HepG2 (cell line): ENCODE data around the gene FAAP20. TPM values are rescaled to one million over a fixed set of nuclear protein-coding genes. Genes with fewer than 3 reads are reported as not detected.

ENCODE experiments used
- ATAC-seq: fragments of 200-7000 bp; cut with Tn5 transposase; 3 replicates; pipeline ENCODE4 v1.9.1; 2020; ENCODE audit warnings: mild to moderate bottlenecking, moderate library complexity
- BruUV-seq: library from RNA; stranded (reverse); fragments of 400-500 nt; replicated peaks from 2 replicates; lab custom pipeline; 2021; lab: Mats Ljungman, UMichigan
- CTCF ChIA-PET: fragments of 300-600 bp; formaldehyde crosslinking; extraction: SDS; loops from one replicate; lab custom pipeline; 2021; ENCODE audit warnings: low total read pairs, inconsistent platforms, low intra/inter-chr PET ratio; lab: Yijun Ruan, JAX
- POLR2A ChIA-PET: fragments of 350-600 bp; sonication (Branson Sonifier 250); formaldehyde crosslinking; loops from one replicate; lab custom pipeline; 2020; ENCODE audit warnings: antibody characterized with exemption, inconsistent platforms; lab: Yijun Ruan, JAX
- DNase-seq: peaks from one replicate; pipeline ENCODE4 v3.0.0-alpha.2; 2015; ENCODE audit warnings: low spot score
- FAIRE-seq: peaks from 3 replicates; lab custom pipeline; 2011; peaks lifted over from hg19 to GRCh38; lab: Jason Lieb, UNC
- H2AFZ ChIP-seq: one replicate; pipeline ENCODE4 v1.6.1; 2011; ENCODE audit warnings: low read length, inconsistent platforms
- H3K27ac ChIP-seq: fragments of 300-600 bp; 3 replicates; pipeline ENCODE4 v1.8.0; 2011; ENCODE audit warnings: mixed run types, mild to moderate bottlenecking, mixed read lengths, low read length, inconsistent platforms; ENCODE audit not compliant: insufficient read depth; ENCODE audit errors: extremely low read length
- H3K27me3 ChIP-seq, 2 experiments: fragments of 200-600 bp in 1 of 2; 2 replicates in 1 of 2; 3 replicates in 1 of 2; pipeline versions ENCODE4 v1.6.0 to v1.8.0; 2011; ENCODE audit warnings: low read length in 2 of 2, mild to moderate bottlenecking in 2 of 2, moderate library complexity in 2 of 2, inconsistent platforms in 1 of 2; ENCODE audit not compliant: insufficient read depth in 2 of 2, control insufficient read depth in 1 of 2
- H3K36me3 ChIP-seq, 2 experiments: fragments of 200-600 bp in 1 of 2; replicated peaks in 1 of 2; 2 replicates in 1 of 2; 3 replicates in 1 of 2; pipeline versions ENCODE4 v1.5.1 to v1.8.0; 2011; ENCODE audit warnings: low read length in 2 of 2, inconsistent platforms in 1 of 2; ENCODE audit not compliant: insufficient read depth in 2 of 2, control insufficient read depth in 1 of 2
- H3K4me1 ChIP-seq: 2 replicates; pipeline ENCODE4 v1.5.1; 2012; ENCODE audit warnings: low read length, inconsistent platforms; ENCODE audit not compliant: insufficient read depth
- H3K4me2 ChIP-seq: 2 replicates; pipeline ENCODE4 v1.6.0; 2011; ENCODE audit warnings: low read depth, low read length, inconsistent platforms
- H3K4me3 ChIP-seq, 3 experiments: fragments of 200-600 bp in 1 of 3; sonication (generic), shearing (Covaris generic) in 1 of 3; replicated peaks in 1 of 3; 2 replicates each; pipeline ENCODE4 v1.5.1; 2011 to 2016; ENCODE audit warnings: low read length in 3 of 3, inconsistent platforms in 2 of 3, low read depth in 2 of 3, mild to moderate bottlenecking in 2 of 3, control low read depth in 1 of 3, mixed read lengths in 1 of 3; ENCODE audit not compliant: insufficient read depth in 1 of 3
- H3K79me2 ChIP-seq: one replicate; pipeline ENCODE4 v1.6.1; 2011; ENCODE audit warnings: low read length, inconsistent platforms; ENCODE audit not compliant: insufficient read depth
- H3K9ac ChIP-seq: 2 replicates; pipeline ENCODE4 v1.6.0; 2011; ENCODE audit warnings: mild to moderate bottlenecking, low read depth, low read length, inconsistent platforms; ENCODE audit not compliant: insufficient read depth
- H3K9me3 ChIP-seq: 2 replicates; pipeline ENCODE4 v1.5.1; 2012; ENCODE audit warnings: mild to moderate bottlenecking, low read length
- H4K20me1 ChIP-seq: 2 replicates; pipeline ENCODE4 v1.6.0; 2011; ENCODE audit warnings: inconsistent platforms, mild to moderate bottlenecking, low read length, moderate library complexity; ENCODE audit not compliant: insufficient read depth
- CBX5 ChIP-seq: sonication (generic); formaldehyde crosslinking; IDR thresholded peaks from 2 replicates; pipeline ENCODE4 v1.4.0; 2020; ENCODE audit warnings: missing genetic modification reagents, borderline replicate concordance
- CREM ChIP-seq, 2 experiments: sonication (generic) in 1 of 2; formaldehyde crosslinking in 1 of 2; IDR thresholded peaks; 2 replicates each; pipeline versions ENCODE4 v1.4.0 to v1.6.1; 2016 to 2020; ENCODE audit warnings: antibody characterized with exemption in 1 of 2, mild to moderate bottlenecking in 1 of 2, missing genetic modification reagents in 1 of 2
- KMT2A ChIP-seq: sonication (generic); formaldehyde crosslinking; IDR thresholded peaks from 2 replicates; pipeline ENCODE4 v1.4.0; 2020; ENCODE audit warnings: missing genetic modification reagents
- MAZ ChIP-seq, 2 experiments: sonication (generic) in 1 of 2; formaldehyde crosslinking in 1 of 2; IDR thresholded peaks; 2 replicates each; pipeline versions ENCODE4 v1.5.0 to v1.6.1; 2012 to 2020; ENCODE audit warnings: low read depth in 2 of 2, mild to moderate bottlenecking in 2 of 2, borderline replicate concordance in 1 of 2, improper control_type of control experiment in 1 of 2, low read length in 1 of 2, missing genetic modification reagents in 1 of 2, moderate library complexity in 1 of 2
- PAWR ChIP-seq: sonication (generic); formaldehyde crosslinking; IDR thresholded peaks from 2 replicates; pipeline ENCODE4 v1.4.0; 2020; ENCODE audit warnings: missing genetic modification reagents, mild to moderate bottlenecking, borderline replicate concordance
- SMC3 ChIP-seq: IDR thresholded peaks from 2 replicates; pipeline ENCODE4 v1.6.1; 2011; ENCODE audit warnings: low read length, improper control_type of control experiment
- SP1 ChIP-seq, 2 experiments: fragments of 450-650 bp in 1 of 2; sonication (generic) in 1 of 2; formaldehyde crosslinking in 1 of 2; IDR thresholded peaks; 2 replicates each; pipeline versions ENCODE4 v1.4.0 to v1.6.1; 2016 to 2020; ENCODE audit warnings: missing genetic modification reagents in 1 of 2
- ZNF101 ChIP-seq: sonication (generic); formaldehyde crosslinking; IDR thresholded peaks from 2 replicates; pipeline ENCODE4 v1.4.0; 2020; ENCODE audit warnings: mild to moderate bottlenecking, low read depth, missing genetic modification reagents, borderline replicate concordance
- WGBS: methylation state at CpG from one replicate; pipeline ENCODE4 v1.1.6; 2017; ENCODE audit warnings: low lambda C conversion rate; 5-methylcytosine and 5-hydroxymethylcytosine counted together
- in situ Hi-C: cut with HindIII; loops from 2 replicates; pipeline ENCODE4 v1.10.0; 2017; ENCODE audit warnings: low pct_unique_long_range_greater_than_20kb; ENCODE audit not compliant: extremely low pct_ligation_motif_present
- intact Hi-C: fragments of 100-400 bp; cut with micrococcal nuclease; formaldehyde crosslinking; loops from one replicate; pipeline ENCODE4 v1.10.0; 2022; ENCODE audit not compliant: unreplicated experiment
- polyA plus RNA-seq, 8 experiments: library from polyadenylated mRNA; depleted of rRNA in 3 of 8; stranded (reverse) in 7 of 8; unstranded in 1 of 8; fragments of >200 nt; fragmentation: Illumina TruSeq in 4 of 8; extraction: Trizol in 4 of 8; gene quantifications; 2 replicates each; pipeline versions ENCODE4 v1.2.1 to v1.2.3, GENCODE V29; 2011 to 2016; ENCODE audit warnings: low read depth in 4 of 8, missing spikeins in 1 of 8, mixed read lengths in 1 of 8; ENCODE audit not compliant: insufficient read depth in 1 of 8
- total RNA-seq, 5 experiments: library from RNA; depleted of rRNA; stranded (reverse); fragments of >200 nt; fragmentation: Illumina TruSeq; extraction: Trizol; gene quantifications; 2 replicates each; pipeline ENCODE4 v1.2.3, GENCODE V29; 2016; ENCODE audit warnings: low read depth in 1 of 5
- TF ChIP-seq, protein P1 (sequence below): sonication (generic); formaldehyde crosslinking; IDR thresholded peaks from 2 replicates; pipeline ENCODE4 v1.8.0; 2022; ENCODE audit warnings: low read depth, missing genetic modification reagents

FAAP20 gene
- total and polyA plus RNA-seq, 2 of the 13 experiments (the other 11 are each of a cell fraction or from before 2014, with no cell fraction given): 9.6 to 10.8 TPM

GRCh38 chr1:2146836-2147517 lies 47.6 kb downstream of the FAAP20 start:
- H3K4me1 ChIP-seq: no peaks in the 10 kb centered on the region
- H3K27me3 ChIP-seq: no peaks in the 10 kb centered on the region
- H3K4me2 ChIP-seq: no peak overlapping the region
- no peak overlapping the region for H3K27ac ChIP-seq
- in situ Hi-C loops (no loop called here), intact Hi-C loops (no loop called here)
- H3K36me3 ChIP-seq: peaks cover 23 to 62% of the 10 kb centered on the region in 2 experiments
- no peak overlapping the region for H3K9ac ChIP-seq
- no peak overlapping the region for H2AFZ ChIP-seq
- 97% methylated on average over 11 of the region's 11 CpGs for WGBS
- ChIA-PET POLR2A (no interaction called here), CTCF (no interaction called here)
- H4K20me1 ChIP-seq: no peaks in the 10 kb centered on the region
- no peak for ATAC-seq
- H3K9me3 ChIP-seq: no peaks in the 10 kb centered on the region
- BruUV-seq: no TSS peak
- TF ChIP-seq KMT2A (CRISPR knock-in tag) (no peak), SMC3 (no peak), CREM (IDR thresholded peaks at IDR 0.05) (no peak), CREM (CRISPR knock-in tag; IDR thresholded peaks at IDR 0.05) (no peak)
- FAIRE-seq: no peak
- no peak overlapping the region for H3K4me3 ChIP-seq
- no peaks in the 10 kb centered on the region for H3K79me2 ChIP-seq
- DNase-seq: no peak

GRCh38 chr1:2145946-2146835 lies 48.4 kb downstream of the FAAP20 start:
- no peak overlapping the region for H3K27ac ChIP-seq
- H2AFZ ChIP-seq: no peak overlapping the region
- no peak overlapping the region for H3K9ac ChIP-seq
- H3K36me3 ChIP-seq: peaks cover 21 to 55% of the 10 kb centered on the region in 2 experiments
- H3K4me3 ChIP-seq: no peak overlapping the region
- POLR2A ChIA-PET: no interaction called here
- H3K4me2 ChIP-seq: no peak overlapping the region
- no peak for FAIRE-seq
- CTCF ChIA-PET: no interaction called here
- no peak for DNase-seq
- no peaks in the 10 kb centered on the region for H3K9me3 ChIP-seq
- H3K27me3 ChIP-seq: no peaks in the 10 kb centered on the region
- WGBS: 99% methylated on average over 15 of the region's 19 CpGs
- no TSS peak for BruUV-seq
- TF ChIP-seq MAZ (IDR thresholded peaks at IDR 0.05; ENCODE audit: borderline replicate concordance, low read depth, low read length) (no peak), MAZ (CRISPR knock-in tag; IDR thresholded peaks at IDR 0.05; ENCODE audit: low read depth) (no peak), PAWR (no peak), SP1 (IDR thresholded peaks at IDR 0.05) (no peak), SP1 (CRISPR knock-in tag; IDR thresholded peaks at IDR 0.05) (no peak), CBX5 (no peak), ZNF101 (CRISPR knock-in tag) (no peak)
- TF ChIP-seq, protein P1, sequence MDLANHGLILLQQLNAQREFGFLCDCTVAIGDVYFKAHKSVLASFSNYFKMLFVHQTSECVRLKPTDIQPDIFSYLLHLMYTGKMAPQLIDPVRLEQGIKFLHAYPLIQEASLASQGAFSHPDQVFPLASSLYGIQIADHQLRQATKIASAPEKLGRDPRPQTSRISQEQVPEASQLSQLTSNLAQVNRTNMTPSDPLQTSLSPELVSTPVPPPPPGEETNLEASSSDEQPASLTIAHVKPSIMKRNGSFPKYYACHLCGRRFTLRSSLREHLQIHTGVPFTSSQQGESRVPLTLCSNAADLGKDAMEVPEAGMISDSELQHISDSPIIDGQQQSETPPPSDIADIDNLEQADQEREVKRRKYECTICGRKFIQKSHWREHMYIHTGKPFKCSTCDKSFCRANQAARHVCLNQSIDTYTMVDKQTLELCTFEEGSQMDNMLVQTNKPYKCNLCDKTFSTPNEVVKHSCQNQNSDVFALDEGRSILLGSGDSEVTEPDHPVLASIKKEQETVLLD (CRISPR knock-in tag): no peak
- H4K20me1 ChIP-seq: no peaks in the 10 kb centered on the region
- no peaks in the 10 kb centered on the region for H3K79me2 ChIP-seq
- in situ Hi-C loops: no loop called here
- no peaks in the 10 kb centered on the region for H3K4me1 ChIP-seq
- intact Hi-C loops: no loop called here
- ATAC-seq: no peak
